IMR-90 (cell line): Measurements from ENCODE around the gene ADIG. TPM values are rescaled to one million over a fixed set of nuclear protein-coding genes. Genes with fewer than 3 reads are reported as not detected.
A peak's percentile ranks its signal among the peaks of the same experiment; 100 is the strongest.

Source experiments
- ATAC-seq: fragments of 200-7000 bp; cut with Tn5 transposase; 2 replicates; pipeline ENCODE4 v1.9.1; 2020; ENCODE audit warnings: low read depth, mild to moderate bottlenecking, moderate library complexity
- BruUV-seq: library from RNA; stranded (reverse); fragments of 400-500 nt; replicated peaks from 2 replicates; lab custom pipeline; 2021; lab: Mats Ljungman, UMichigan
- CTCF ChIA-PET: fragments of 300-600 bp; formaldehyde crosslinking; extraction: SDS; loops from one replicate; lab custom pipeline; 2021; ENCODE audit warnings: antibody characterized with exemption; lab: Yijun Ruan, JAX
- POLR2A ChIA-PET: fragments of 300-600 bp; sonication (Branson Sonifier 250); formaldehyde crosslinking; loops from one replicate; lab custom pipeline; 2022; ENCODE audit warnings: antibody characterized with exemption; ENCODE audit not compliant: unreplicated experiment; lab: Charles Lee
- DNase-seq: peaks from one replicate; pipeline ENCODE4 v3.0.0; 2013
- H2AFZ ChIP-seq: replicated peaks from 2 replicates; pipeline ENCODE3; 2013; ENCODE audit warnings: low read length, mild to moderate bottlenecking; ENCODE audit not compliant: poor library complexity
- H2AK5ac ChIP-seq: 2 replicates; pipeline ENCODE4 v1.6.1; 2013; ENCODE audit warnings: low read depth, low read length, inconsistent platforms
- H2AK9ac ChIP-seq: replicated peaks from 2 replicates; pipeline ENCODE3; 2013; ENCODE audit warnings: mild to moderate bottlenecking, low read depth, low read length, moderate library complexity; ENCODE audit not compliant: poor library complexity
- H2BK120ac ChIP-seq: 2 replicates; pipeline ENCODE4 v1.6.1; 2013; ENCODE audit warnings: low read depth, low read length, inconsistent platforms
- H2BK15ac ChIP-seq: 3 replicates; pipeline ENCODE4 v1.6.1; 2013; ENCODE audit warnings: low read depth, low read length, inconsistent platforms
- H2BK20ac ChIP-seq: 2 replicates; pipeline ENCODE4 v1.6.1; 2013; ENCODE audit warnings: low read depth, mild to moderate bottlenecking, inconsistent platforms, low read length, moderate library complexity
- H2BK5ac ChIP-seq: 2 replicates; pipeline ENCODE4 v1.6.1; 2013; ENCODE audit warnings: mild to moderate bottlenecking, low read depth, low read length, inconsistent platforms; ENCODE audit not compliant: poor library complexity, severe bottlenecking
- H3K14ac ChIP-seq: replicated peaks from 2 replicates; pipeline ENCODE4 v1.6.1; 2013; ENCODE audit warnings: low read depth, low read length, inconsistent platforms
- H3K18ac ChIP-seq: 2 replicates; pipeline ENCODE4 v1.6.1; 2013; ENCODE audit warnings: low read depth, low read length, control low read depth
- H3K23ac ChIP-seq: 2 replicates; pipeline ENCODE4 v1.6.1; 2013; ENCODE audit warnings: low read depth, low read length, inconsistent platforms
- H3K27ac ChIP-seq: 2 replicates; pipeline ENCODE4 v1.5.1; 2013; ENCODE audit warnings: mild to moderate bottlenecking, control low read depth, low read length; ENCODE audit not compliant: insufficient read depth
- H3K27me3 ChIP-seq: 2 replicates; pipeline ENCODE4 v1.6.1; 2013; ENCODE audit warnings: low read length; ENCODE audit not compliant: control insufficient read depth, insufficient read depth
- H3K36me3 ChIP-seq: 2 replicates; pipeline ENCODE4 v1.6.1; 2013; ENCODE audit warnings: low read length, mixed read lengths; ENCODE audit not compliant: control insufficient read depth, insufficient read depth
- H3K4ac ChIP-seq: 2 replicates; pipeline ENCODE4 v1.6.1; 2013; ENCODE audit warnings: low read depth, low read length, inconsistent platforms
- H3K4me1 ChIP-seq: 2 replicates; pipeline ENCODE4 v1.6.1; 2013; ENCODE audit warnings: low read length, mixed read lengths; ENCODE audit not compliant: control insufficient read depth, insufficient read depth
- H3K4me2 ChIP-seq: 2 replicates; pipeline ENCODE4 v1.6.1; 2013; ENCODE audit warnings: low read depth, mild to moderate bottlenecking, control low read depth, low read length, moderate library complexity
- H3K4me3 ChIP-seq: 2 replicates; pipeline ENCODE4 v1.5.1; 2013; ENCODE audit warnings: low read depth, mild to moderate bottlenecking, control low read depth, low read length, moderate library complexity; ENCODE audit not compliant: insufficient read depth
- H3K56ac ChIP-seq: 2 replicates; pipeline ENCODE4 v1.6.1; 2013; ENCODE audit warnings: low read length, inconsistent platforms; ENCODE audit not compliant: insufficient read depth; ENCODE audit errors: extremely low read depth
- H3K79me1 ChIP-seq, 2 experiments: 2 replicates each; pipeline ENCODE4 v1.6.1; 2013; ENCODE audit warnings: low read length in 2 of 2, inconsistent platforms in 1 of 2, low read depth in 1 of 2
- H3K9ac ChIP-seq: 2 replicates; pipeline ENCODE4 v1.6.1; 2013; ENCODE audit warnings: low read depth, low read length, control low read depth
- H3K9me1 ChIP-seq: 2 replicates; pipeline ENCODE4 v1.6.1; 2013; ENCODE audit warnings: low read length, inconsistent platforms; ENCODE audit not compliant: insufficient read depth
- H3K9me3 ChIP-seq: 2 replicates; pipeline ENCODE4 v1.6.1; 2013; ENCODE audit warnings: low read length; ENCODE audit not compliant: control insufficient read depth, insufficient read depth
- H4K20me1 ChIP-seq: 2 replicates; pipeline ENCODE4 v1.6.1; 2013; ENCODE audit warnings: low read length, inconsistent platforms; ENCODE audit not compliant: insufficient read depth
- H4K5ac ChIP-seq: 2 replicates; pipeline ENCODE4 v1.6.1; 2013; ENCODE audit warnings: mild to moderate bottlenecking, low read depth, low read length, control low read depth
- H4K8ac ChIP-seq, 2 experiments: 2 replicates each; pipeline ENCODE4 v1.6.1; 2013; ENCODE audit warnings: low read depth in 2 of 2, low read length in 2 of 2, control low read depth in 1 of 2, inconsistent platforms in 1 of 2
- H4K91ac ChIP-seq: 2 replicates; pipeline ENCODE4 v1.6.1; 2013; ENCODE audit warnings: low read depth, low read length, inconsistent platforms; ENCODE audit not compliant: insufficient read depth
- FOS ChIP-seq: fragments of 150-350 bp; IDR thresholded peaks from 2 replicates; pipeline ENCODE4 v1.6.1; 2016; ENCODE audit warnings: low read depth, low read length
- MAFK ChIP-seq: IDR thresholded peaks from 2 replicates; pipeline ENCODE4 v1.6.1; 2012; ENCODE audit warnings: low read depth, low read length, improper control_type of control experiment
- MXI1 ChIP-seq: IDR thresholded peaks from 2 replicates; pipeline ENCODE4 v1.6.1; 2012; ENCODE audit warnings: low read depth, mild to moderate bottlenecking, low read length, moderate library complexity, borderline replicate concordance
- RCOR1 ChIP-seq: IDR thresholded peaks from 2 replicates; pipeline ENCODE4 v1.6.1; 2012; ENCODE audit warnings: mild to moderate bottlenecking, low read length, improper control_type of control experiment; ENCODE audit not compliant: insufficient replicate concordance
- RFX5 ChIP-seq: IDR thresholded peaks from 2 replicates; pipeline ENCODE4 v1.8.0; 2012; ENCODE audit warnings: low read depth, mild to moderate bottlenecking, low read length, moderate library complexity
- WGBS, 2 experiments: methylation state at CpG; one replicate each; pipeline versions ENCODE4 v1.1.5 to v1.1.7; 2013; ENCODE audit warnings: missing lambda C conversion rate in 2 of 2; ENCODE audit not compliant: insufficient read length in 1 of 2; ENCODE audit errors: extremely low coverage in 2 of 2; 5-methylcytosine and 5-hydroxymethylcytosine counted together
- dilution Hi-C: fragments of 300-500 bp; cut with HindIII; formaldehyde crosslinking; loops from one replicate; pipeline ENCODE4 v1.14.3; 2018; ENCODE audit warnings: low sequenced_read_pairs; ENCODE audit not compliant: unreplicated experiment
- in situ Hi-C: fragments of 300-500 bp; cut with MboI; formaldehyde crosslinking; loops from 3 replicates; pipeline ENCODE4 v1.14.3; 2019; ENCODE audit warnings: low sequenced_read_pairs, inconsistent platforms, mixed read lengths
- intact Hi-C: fragments of 100-400 bp; cut with micrococcal nuclease; formaldehyde crosslinking; loops from 2 replicates; pipeline ENCODE4 v1.10.0; 2022
- polyA plus RNA-seq, 3 experiments: library from polyadenylated mRNA; depleted of rRNA; stranded (reverse); fragments of >200 nt; gene quantifications; 2 replicates each; pipeline ENCODE4 v1.2.3, GENCODE V29; 2012; ENCODE audit warnings: low replicate concordance in 1 of 3
- total RNA-seq: library from RNA; depleted of rRNA; stranded (reverse); fragments of >200 nt; gene quantifications from 2 replicates; pipeline ENCODE4 v1.2.3, GENCODE V29; 2012

ADIG gene
- total and polyA plus RNA-seq, 2 of the 4 experiments (the other 2 are of a cell fraction): not detected

DNA sequence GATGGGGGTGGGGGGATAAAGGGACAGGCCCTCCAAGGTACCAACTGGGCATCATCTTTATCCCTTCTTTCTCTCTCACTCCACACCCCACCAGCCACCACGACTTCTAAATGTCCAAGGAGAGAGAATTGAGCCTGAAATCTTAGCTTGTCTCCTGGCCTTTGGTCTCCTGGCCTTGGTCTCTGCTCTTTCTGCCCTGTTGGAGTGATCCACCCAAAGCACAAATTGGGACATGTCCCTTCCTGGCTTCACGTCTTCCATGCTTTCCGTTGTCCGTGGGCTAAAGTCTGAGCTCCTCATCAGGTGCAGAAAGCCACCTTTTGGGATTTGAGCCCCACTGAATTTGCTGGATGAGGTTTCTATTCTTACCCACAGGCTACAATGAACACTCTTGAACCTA, 8.4 kb downstream of the ADIG start:
- no peak for DNase-seq
- H3K79me1 ChIP-seq: no peaks in the 10 kb centered on the region
- BruUV-seq: no TSS peak
- no peak overlapping the region for H3K56ac ChIP-seq
- dilution Hi-C loops: no loop called here
- H3K27ac ChIP-seq: no peak overlapping the region
- H3K4me3 ChIP-seq: no peak overlapping the region
- no peaks in the 10 kb centered on the region for H3K4me1 ChIP-seq
- H2BK5ac ChIP-seq: no peak overlapping the region
- H3K23ac ChIP-seq: no peak overlapping the region
- H2AFZ ChIP-seq: peak overlapping the region; percentile 27
- H2AK9ac ChIP-seq: no peak overlapping the region
- peaks cover 21% of the 10 kb centered on the region for H3K27me3 ChIP-seq
- no peak overlapping the region for H2BK120ac ChIP-seq
- TF ChIP-seq FOS: no peak
- no peak for TF ChIP-seq RCOR1
- no peak for TF ChIP-seq MXI1
- no peak for TF ChIP-seq RFX5
- TF ChIP-seq MAFK: no peak
- no peak overlapping the region for H3K18ac ChIP-seq
- H4K20me1 ChIP-seq: no peaks in the 10 kb centered on the region
- H3K36me3 ChIP-seq: no peaks in the 10 kb centered on the region
- H2AK5ac ChIP-seq: no peak overlapping the region
- POLR2A ChIA-PET: no interaction called here
- no peak overlapping the region for H3K14ac ChIP-seq
- H4K91ac ChIP-seq: no peak overlapping the region
- in situ Hi-C loops: no loop called here
- H4K5ac ChIP-seq: no peak overlapping the region
- H3K9me1 ChIP-seq: no peaks in the 10 kb centered on the region
- no peak overlapping the region for H3K9ac ChIP-seq
- CTCF ChIA-PET: no interaction called here
- H2BK20ac ChIP-seq: no peak overlapping the region
- WGBS, 2 experiments: 64% methylated on average over 3 of the region's 4 CpGs; no CpG with 5 or more reads in 1 of the 2 experiments
- no peak overlapping the region for H3K4me2 ChIP-seq
- H4K8ac ChIP-seq: no peak overlapping the region
- H3K4ac ChIP-seq: no peak overlapping the region
- H2BK15ac ChIP-seq: no peak overlapping the region
- intact Hi-C loops: no loop called here
- no peak for ATAC-seq
- no peaks in the 10 kb centered on the region for H3K9me3 ChIP-seq
